ENCODE data around the gene GCNT2.
A peak's percentile ranks its signal among the peaks of the same experiment; 100 is the strongest.
"Not testable (repeated sequence)": the region's sequence is repeated elsewhere in the genome, so short reads cannot be mapped to it uniquely, and the experiment has no call there.

The GCNT2 gene

DNA sequence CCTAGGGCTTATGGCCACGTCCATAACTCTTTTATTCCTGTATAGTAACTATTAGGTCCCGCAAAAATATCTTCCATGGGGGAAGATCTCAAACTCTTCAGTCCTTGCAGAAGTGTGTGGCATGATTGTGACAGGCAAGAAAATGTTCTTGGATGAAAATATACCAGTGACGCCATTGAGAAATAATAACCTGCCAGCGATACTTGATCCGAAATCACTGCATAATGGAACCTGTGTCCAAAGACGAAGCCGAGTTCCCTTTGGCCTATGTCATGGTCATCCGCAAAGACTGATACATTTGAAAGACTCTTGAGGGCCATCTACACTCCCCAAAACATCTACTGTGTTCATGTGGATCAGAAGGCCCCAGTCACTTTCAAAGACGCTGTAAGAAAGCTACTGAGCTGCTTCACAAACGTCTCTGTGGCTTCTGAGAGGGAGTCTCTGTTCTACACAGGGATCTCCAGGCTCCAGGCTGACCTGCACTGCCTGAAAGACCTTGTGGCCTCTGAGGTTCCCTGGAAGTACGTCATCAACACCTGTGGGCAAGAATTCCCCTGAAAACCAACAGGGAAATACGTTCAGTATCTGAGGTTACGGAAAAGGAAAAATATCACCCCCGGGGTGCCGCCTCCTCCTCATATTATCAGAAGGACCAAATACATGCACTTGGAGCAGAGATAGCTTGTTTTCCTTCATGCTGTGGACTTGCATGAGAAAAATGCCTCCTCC is 6.9 kb upstream of the GCNT2 start:
- DNase-seq, result no peak

DNA sequence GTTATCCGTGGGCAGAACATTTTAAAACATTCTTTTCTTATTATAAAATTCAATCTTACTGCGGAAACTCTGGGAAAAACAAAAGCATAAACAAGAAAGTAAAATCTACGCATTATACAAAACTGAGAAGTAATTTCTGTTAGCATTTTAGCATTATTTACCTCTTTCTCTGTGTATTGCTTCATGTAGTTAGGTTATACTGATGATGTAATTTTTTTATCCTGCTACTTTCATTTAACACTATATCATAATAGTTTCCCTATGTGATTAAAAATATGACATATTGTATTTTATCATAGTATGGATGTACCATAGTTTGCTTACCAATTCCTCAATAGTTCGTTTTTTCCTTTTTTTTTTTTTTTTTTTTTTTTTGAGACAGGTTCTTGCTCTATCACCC is 4.2 kb upstream of the GCNT2 start:
- no peak for DNase-seq

DNA sequence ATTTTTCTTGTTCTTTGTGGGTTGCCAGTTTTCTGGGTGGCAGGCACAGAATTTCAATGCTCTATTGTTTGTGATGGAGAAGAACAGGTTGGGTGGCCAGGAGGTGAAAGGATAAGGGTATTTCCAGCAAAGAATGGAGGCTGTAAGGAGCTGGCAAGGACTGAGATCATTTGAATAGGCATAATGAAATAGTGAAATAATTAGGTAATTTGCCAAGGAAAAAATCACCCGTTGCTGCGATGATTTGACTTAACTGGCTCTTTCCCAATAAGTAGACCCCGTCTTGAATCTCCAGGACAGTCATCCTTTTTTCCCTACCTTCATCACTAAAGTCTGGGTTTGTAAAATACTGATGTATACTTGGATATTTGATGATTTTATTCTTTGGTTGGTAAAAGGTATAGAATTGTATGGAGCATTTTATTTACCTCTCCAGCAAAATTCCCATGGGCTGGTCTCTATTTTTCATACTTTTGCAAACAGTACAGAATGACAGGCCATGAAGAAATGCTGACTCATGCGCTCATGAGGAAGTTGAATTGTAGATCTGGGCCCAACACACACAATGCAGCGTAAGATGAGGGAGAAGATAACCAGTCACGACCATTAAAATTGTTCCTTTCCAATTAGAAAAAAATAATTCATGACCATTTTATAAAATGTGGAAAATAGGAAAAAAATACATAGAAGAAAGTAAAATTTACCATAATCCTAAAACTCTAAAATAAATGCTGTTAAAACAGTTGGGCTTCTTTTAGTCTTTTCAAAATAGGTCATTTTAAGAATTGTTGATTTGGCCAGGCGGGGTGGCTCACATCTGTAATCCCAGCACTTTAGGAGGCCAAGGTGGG is 2.4 kb upstream of the GCNT2 start:
- no peak for DNase-seq

DNA sequence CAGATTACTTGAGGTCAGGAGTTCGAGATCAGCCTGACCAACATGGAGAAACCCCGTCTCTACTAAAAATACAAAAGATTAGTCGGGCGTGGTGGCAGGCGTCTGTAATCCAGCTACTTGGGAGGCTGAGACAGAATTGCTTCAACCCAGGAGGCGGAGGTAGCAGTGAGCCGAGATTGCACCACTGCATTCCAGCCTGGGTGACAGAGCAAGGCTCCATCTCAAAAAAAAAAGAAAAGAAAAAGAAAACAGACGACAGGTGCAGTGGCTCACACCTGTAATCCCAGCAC is 1.8 kb upstream of the GCNT2 start:
- DNase-seq, result not testable (repeated sequence)

DNA sequence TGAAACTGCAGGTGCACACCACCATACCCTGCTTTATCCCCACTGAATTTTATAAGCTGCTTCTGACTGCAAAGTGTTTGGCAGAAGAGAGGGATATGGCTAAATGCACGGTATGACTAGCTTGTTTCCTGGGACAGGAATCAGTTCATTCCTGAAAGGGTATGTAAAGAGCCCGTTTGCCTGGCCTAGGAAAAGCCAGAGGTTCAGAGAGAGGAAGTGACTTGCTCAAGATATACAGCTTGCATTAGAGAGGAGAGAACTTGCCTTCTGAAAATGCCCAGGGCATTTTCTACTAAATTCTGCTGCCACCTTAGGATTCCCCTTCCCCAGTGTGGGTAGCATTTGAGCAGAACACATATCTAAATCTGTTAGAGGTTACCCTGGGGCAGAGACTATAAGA is 683 bp upstream of the GCNT2 start:
- DNase-seq, result no peak

DNA sequence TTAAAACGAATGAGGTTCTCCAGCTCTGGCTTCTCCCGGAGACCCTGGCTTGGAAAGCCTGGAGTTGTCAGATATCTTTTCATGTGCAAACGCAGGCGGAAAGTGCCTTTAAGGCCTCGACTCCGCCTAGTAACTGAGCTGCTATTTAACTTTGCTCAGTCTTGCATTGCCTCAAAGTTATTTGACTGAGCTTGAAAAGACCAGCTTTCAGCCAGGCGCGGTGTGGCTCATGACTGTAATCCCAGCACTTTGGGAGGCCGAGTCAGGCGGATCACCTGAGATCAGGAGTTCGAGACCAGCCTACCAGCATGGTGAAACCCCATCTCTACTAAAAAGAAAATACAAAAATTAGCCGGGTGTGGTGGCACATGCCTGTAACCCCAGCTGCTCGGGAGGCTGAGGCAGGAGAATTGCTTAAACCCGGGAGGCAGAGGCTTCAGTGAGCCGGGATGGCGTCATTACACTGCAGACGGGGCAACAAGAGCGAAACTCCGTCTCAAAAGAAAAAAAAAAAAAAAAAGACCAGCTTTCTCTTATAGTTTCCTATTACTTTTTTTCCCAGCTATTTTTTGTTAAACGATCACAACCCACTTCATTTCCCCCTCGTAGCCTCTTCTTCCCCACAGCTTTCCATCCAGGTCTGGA is 1.9 kb downstream of the GCNT2 start:
- no peak for DNase-seq

DNA sequence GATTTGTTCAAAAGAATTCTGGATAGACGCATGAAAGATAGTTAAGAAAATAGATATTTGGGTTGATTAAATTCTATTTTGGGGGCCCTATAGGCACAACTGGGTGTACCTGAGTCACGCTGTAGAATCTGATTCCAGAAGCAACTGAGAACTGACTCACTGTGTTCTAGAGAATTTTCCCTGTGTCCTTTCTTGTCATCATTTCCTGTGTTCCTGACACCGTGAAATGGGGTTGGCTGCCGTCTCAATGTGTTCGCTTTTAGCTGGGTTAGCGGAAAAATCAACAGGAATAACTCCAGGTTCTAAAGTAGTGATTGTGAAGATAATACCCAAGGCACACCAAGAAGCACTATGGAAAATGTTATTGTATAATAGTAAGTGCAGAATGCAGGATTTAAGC is 5.0 kb downstream of the GCNT2 start:
- DNase-seq, result no peak

DNA sequence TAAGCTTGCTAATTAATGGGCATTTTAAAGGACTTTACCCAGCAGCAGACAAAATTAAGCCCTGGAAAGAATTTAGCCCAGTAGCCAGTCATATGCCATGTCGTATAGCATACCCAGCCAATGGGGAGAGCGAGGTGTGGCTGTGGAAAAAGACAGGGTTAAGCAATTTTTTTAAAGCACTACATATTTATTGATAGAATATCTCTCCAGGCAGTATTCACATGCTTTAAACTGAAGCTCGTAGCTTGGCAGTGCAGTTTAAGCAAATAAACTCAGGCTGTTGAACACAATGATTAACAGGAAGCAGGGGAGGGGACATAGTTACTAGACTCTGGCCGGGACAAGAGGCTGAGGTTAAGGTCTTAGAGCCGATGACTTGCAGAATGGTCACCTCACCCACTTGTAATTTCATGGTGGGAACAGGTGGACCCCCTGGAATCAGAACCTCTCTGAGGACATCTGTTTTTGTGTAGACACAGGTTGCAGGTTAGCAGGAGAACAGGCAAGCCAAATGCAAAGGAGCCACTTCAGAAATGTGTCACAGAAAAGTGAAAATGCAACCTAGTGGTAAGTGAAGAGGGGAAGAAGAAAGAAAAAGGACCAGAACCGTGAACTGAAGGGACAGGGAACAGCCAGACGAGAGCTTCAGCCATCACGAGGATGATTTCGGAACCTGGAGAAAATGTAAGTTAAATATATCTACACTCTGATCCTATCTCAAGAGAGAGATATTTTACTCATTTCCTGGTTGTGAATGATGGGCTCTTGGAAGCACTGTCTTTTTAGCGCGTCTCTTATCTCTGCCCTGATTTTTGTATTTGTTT is 7.2 kb downstream of the GCNT2 start:
- peak; percentile 15 for DNase-seq

DNA sequence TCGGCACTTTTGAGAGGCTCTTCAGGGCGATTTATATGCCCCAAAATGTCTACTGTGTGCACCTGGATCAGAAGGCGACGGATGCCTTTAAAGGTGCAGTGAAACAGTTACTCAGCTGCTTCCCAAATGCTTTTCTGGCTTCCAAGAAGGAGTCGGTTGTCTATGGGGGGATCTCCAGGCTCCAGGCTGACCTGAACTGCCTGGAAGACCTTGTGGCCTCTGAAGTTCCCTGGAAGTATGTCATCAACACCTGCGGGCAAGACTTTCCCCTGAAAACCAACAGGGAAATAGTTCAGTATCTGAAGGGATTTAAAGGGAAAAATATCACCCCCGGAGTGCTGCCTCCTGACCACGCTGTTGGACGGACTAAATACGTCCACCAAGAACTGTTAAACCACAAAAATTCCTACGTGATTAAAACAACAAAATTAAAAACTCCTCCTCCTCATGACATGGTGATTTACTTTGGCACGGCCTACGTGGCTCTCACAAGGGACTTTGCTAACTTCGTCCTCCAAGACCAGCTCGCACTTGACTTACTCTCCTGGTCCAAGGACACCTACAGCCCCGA is 8.2 kb downstream of the GCNT2 start:
- DNase-seq, result no peak

DNA sequence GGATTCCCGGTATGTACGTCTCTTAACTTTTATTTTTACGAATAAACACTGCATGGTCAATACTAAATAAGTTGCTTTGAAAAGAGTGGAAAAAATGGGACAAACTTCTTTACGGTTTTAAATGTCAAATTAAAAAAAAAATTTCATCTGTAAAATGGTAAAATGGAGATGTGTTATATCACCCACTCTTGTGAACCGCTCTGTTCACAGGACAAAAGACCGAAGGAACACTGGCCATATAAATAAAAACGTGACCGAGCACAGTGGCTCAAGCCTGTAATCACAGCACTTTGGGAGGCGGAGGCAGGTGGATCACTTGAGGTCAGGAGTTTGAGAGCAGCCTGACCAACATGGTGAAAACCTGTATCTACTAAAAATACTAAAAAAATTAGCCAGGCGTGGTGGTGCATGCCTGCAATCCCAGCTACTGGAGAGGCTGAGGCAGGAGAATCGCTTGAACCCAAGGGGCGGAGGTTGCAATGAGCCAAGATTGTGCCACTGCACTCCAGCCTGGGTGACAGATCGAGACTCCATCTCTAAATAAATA is 8.8 kb downstream of the GCNT2 start:
- not testable (repeated sequence) for DNase-seq

DNA sequence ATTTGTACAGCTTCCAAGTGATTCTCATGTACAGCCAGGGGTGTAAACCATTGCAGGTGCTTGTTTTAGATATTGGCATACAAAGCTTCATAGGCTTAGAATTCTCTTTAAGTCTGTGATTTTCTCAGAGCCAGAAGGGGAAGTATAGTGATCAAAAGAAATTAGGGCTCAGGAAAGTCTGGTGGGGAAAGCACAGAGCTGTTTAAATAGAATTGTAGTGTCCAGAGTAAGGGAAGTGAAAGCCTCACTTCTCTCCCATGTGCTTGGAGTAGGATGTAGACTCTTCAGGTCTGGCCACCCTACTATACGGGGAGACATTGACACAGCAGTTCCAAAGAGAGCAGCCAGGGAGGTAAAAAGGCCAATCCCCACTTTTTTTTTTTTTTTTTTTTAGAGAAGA is 10.4 kb downstream of the GCNT2 start:
- no peak for DNase-seq

DNA sequence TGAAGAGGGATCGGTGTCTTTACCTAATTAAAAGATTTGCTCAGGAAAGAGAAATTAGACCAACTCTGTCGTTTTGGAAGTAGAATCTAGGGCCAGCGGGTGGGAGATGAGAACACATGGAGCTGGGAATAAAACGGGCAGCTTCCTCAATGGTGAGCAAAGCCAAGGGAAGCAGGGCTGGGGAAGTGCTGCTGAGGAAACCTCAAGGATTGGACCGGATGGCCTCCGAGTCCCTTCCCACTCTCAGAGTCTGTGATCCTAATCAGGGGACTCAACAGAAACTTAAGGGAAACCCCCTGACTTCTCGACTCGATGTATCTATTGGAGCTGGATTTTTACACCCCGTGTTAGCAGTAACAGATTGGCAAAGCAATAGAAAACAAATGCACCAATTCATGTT is 10.8 kb downstream of the GCNT2 start:
- DNase-seq, result no peak

DNA sequence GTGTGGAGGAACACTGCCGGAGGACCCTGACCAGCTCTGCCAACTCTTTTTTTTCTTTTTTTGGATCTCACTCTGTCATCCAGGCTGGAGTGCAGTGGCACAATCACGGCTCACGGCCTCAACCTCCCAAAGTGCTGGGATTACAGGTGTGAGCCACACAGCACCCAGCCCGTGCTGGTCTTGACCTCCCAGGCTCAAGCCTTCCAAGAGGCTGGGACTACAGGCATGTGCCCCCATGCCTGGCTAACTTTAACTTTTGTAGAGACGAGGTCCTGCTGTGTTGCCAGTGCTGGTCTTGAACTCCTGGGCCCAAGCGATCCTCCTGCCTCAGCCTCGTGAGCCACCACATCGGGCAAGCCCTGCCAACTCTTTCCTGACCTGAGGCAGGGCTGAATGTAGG is 11.2 kb downstream of the GCNT2 start:
- DNase-seq, result no peak

DNA sequence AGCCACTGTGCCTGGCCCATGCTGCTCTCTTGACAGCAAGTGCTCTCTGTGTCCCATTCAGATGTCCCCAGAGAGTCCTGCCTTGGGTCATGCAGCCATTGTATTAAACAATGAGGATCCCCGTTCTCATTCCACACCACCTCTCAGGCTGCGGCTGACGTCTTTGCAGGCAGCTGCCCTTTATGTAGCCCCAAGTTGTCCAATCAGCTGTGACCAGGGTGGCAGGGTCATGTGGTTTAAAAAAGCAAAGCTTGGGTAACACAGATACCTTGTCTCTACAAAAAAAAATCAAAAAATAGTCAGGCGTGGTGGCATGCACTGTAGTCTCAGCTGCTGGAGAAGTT is 13.2 kb downstream of the GCNT2 start:
- DNase-seq, result no peak

DNA sequence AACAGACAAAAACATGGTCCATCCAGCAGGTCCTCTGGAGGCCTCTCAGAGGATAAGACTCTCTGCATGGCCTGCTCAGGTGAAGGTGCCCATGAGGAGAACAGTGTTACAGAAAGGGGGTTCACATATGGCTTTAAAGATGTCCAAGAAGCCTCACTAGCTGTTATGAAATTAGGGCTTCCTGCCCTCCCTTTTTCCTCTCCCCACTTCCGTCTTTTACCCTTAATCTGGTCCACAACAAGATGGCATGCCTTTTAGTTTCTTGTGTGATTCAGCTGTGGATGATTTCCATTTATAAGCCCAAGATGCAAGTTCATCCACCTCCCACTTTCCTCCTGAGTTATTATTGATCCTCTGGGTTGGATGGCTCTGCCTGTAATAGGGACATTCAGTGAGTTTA is 14.0 kb downstream of the GCNT2 start:
- no peak for DNase-seq

DNA sequence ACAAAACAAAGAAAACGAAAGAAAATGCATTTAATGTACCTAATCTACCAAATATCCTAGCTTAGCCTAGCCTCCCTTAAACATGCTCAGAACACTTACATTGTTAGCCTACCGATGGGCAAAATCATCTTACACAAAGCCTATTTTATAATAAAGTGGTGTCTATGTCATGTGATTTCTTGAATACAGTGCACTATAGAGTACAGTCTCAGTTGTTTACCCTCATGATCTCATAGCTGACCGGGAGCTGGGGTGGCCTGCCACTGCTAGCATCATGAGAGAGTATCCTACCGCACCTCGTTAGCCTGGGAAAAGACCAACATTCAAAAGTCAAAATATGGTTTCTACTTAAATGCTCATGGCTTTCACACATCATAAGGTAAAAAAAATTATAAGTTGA is 16.6 kb downstream of the GCNT2 start:
- DNase-seq, result no peak

DNA sequence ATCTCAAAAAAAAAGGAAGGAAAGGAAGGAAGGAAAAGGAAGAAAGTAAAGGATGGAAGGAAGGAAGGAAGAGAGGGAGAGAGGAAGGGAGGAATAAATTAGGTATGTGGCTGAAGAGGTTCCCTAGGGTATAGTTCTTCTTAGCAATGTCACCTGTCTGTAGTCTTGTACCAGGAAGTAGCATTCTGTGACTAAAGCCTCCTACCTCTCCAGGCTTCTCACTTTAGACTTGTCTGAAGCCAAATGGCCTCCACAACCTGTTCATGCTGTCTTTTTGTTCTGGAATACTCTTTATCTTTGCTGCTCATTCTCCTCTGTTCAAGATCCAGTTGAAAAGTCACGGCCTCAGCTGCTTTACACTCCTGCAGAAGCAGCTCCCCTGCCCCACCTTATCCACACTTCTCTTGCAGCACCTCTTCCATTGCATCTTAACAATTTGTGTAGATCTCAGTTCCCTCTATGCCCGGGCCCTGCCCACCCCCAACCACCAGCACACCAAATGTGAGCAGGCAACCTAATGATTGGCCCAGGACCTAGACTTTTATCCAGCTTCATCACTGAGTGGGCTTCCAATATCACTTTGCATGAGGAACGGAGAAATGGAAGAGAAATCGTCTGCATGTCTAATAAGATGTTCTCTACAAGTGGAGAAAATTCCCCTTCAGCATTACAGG is 19.1 kb downstream of the GCNT2 start:
- no peak for DNase-seq

DNA sequence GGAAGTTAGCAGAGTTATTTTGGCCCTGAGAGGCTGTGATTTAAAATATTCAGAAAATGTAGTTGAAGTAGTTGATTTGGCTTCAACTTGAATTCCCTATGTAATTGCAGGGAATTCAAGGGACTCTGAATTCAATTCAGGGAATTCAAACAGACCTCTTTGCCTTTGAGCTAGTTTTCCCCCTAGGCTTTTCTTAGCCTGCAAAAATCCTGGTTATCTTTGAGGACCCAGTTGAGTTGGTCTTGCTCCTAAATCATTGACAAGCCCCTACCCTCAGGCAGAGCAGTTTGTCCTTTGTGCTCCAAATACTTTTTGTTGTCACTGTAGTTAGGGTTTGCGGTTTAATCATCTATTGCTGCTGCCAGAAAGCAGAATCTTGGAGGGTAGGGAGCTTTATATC is 20.4 kb downstream of the GCNT2 start:
- DNase-seq, result no peak

DNA sequence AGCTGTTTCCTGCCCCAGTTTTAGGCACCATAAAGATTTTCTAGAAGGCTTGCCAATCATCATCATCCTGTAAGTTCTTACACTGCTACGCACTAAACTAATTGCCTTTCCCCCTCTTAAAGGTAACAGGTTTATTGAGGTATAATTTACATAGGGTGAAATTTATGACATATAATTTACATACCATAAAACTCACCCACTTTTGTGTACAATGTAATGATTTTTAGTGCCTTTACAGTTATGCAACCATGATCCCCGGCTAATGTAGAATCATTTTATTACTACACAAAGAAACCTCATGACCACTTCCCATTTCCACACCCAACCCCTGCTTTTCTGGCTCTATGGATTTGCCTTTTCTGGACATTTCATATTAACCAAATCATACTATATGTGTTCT is 21.1 kb downstream of the GCNT2 start:
- no peak for DNase-seq

DNA sequence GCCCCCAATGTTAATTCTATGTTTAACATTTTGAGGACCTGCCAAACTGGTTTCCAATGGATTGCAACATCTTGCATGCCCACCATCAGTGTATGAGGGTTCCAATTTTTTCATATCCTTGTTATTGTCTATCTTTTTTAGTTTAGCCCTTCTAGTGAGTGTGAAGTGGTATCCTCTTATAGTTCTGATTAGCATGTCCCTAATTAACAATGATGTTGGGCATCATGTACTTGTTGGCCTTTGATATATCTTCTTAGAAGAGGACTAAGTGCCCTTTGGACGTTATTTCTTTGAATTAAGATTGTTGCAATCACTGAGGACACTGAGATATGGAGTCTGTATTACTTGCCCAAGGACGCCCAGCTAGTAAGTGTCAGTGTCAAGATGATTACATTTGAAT is 22.3 kb downstream of the GCNT2 start:
- no peak for DNase-seq

DNA sequence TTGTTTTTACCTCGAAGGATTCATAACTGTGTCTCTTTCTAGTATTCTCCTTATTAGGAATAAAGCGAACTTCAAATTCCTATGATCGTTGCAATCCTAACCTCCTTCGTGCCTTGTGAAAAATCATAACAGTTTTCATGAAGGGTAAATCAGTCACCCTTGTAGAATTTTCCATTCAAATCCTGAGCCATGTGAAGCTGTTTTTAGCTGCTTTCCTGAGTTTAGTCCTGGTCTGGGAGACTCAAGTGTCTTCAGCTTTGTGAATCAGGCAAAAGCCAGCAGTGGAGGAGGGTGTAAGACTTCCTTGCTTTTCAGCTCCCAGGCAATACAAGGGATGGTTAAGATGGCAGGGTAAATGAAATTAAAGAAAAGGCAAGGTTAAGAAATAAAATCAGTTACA is 24.3 kb downstream of the GCNT2 start:
- no peak for DNase-seq

DNA sequence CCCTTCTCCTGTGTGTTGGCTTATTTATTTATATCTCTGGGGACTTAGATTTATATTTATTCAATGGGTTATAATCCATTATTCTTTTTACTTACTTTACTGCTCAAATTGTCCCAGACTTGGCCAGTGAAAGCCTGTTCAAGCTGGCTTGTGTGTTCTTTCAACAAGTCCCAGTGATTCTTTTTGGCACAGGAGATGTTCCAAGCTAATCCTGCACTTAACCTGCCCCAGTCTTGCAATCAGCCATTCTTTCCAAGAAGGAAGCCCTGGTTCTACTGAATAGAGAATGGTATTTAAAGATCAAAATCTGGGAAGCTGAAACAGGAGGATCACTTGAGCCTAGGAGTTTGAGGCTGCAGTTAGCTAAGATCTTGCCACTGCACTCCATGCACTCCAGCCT is 26.7 kb downstream of the GCNT2 start:
- no peak for DNase-seq
